HCT116 (cell line): ENCODE measurements around the gene LEPR. TPM values are rescaled to one million over a fixed set of nuclear protein-coding genes. Genes with fewer than 3 reads are reported as not detected.
"Not testable (repeated sequence)": the region's sequence is repeated elsewhere in the genome, so short reads cannot be mapped to it uniquely, and the experiment has no call there.

ENCODE experiments used
- ATAC-seq: fragments of 200-7000 bp; cut with Tn5 transposase; 2 replicates; pipeline ENCODE4 v1.9.1; 2020; ENCODE audit warnings: mild to moderate bottlenecking, moderate library complexity
- BruUV-seq: library from RNA; stranded (reverse); fragments of 400-500 nt; replicated peaks from 2 replicates; lab custom pipeline; 2021; lab: Mats Ljungman, UMichigan
- CTCF ChIA-PET: fragments of 300-600 bp; sonication (Branson Sonifier 250); formaldehyde crosslinking; loops from one replicate; lab custom pipeline; 2021; ENCODE audit warnings: antibody characterized with exemption; lab: Charles Lee
- POLR2A ChIA-PET: fragments of 300-600, 350-600 bp; sonication (Branson Sonifier 250); formaldehyde crosslinking; loops from one replicate; lab custom pipeline; 2021; ENCODE audit warnings: antibody characterized with exemption; lab: Charles Lee
- RAD21 ChIA-PET, 2 experiments: fragments of 300-600 bp; sonication (Branson Sonifier 250); formaldehyde crosslinking; loops; one replicate each; lab custom pipeline; 2023; ENCODE audit warnings: low total read pairs in 2 of 2; ENCODE audit not compliant: uncharacterized antibody in 2 of 2, unreplicated experiment in 2 of 2, low non-redundant PET in 1 of 2; lab: Charles Lee
- DNase-seq: peaks from one replicate; pipeline ENCODE4 v3.0.0-alpha.2; 2010; ENCODE audit warnings: low read depth, low spot score
- H2AFZ ChIP-seq: fragments of 200-600 bp; shearing (Covaris generic), sonication (generic); 2 replicates; pipeline ENCODE4 v1.6.1; 2017; ENCODE audit warnings: low read depth, mixed run types, mixed read lengths, antibody characterized with exemption, low read length; ENCODE audit not compliant: poor library complexity, severe bottlenecking
- H3K27ac ChIP-seq: 2 replicates; pipeline ENCODE4 v1.5.1; 2012; ENCODE audit warnings: low read depth, low read length
- H3K27me3 ChIP-seq: fragments of 200-600 bp; sonication (generic); 2 replicates; pipeline ENCODE4 v1.6.1; 2016; ENCODE audit warnings: mixed run types, low read length, mixed read lengths; ENCODE audit not compliant: insufficient read depth
- H3K36me3 ChIP-seq, 2 experiments: fragments of 200-500 bp in 1 of 2; fragments of 200-600 bp in 1 of 2; sonication (Bioruptor generic) in 1 of 2; sonication (generic) in 1 of 2; 2 replicates each; pipeline versions ENCODE4 v1.5.1 to v1.6.1; 2014 to 2016; ENCODE audit warnings: low read length in 2 of 2, inconsistent platforms in 1 of 2, mixed read lengths in 1 of 2, mixed run types in 1 of 2; ENCODE audit not compliant: insufficient read depth in 2 of 2, control insufficient read depth in 1 of 2
- H3K4me1 ChIP-seq, 2 experiments: fragments of 200-600 bp in 1 of 2; sonication (generic) in 1 of 2; 2 replicates each; pipeline versions ENCODE4 v1.5.1 to v1.6.1; 2012 to 2017; ENCODE audit warnings: low read length in 2 of 2, inconsistent platforms in 1 of 2, mild to moderate bottlenecking in 1 of 2, mixed read lengths in 1 of 2, mixed run types in 1 of 2, moderate library complexity in 1 of 2; ENCODE audit not compliant: insufficient read depth in 2 of 2, control insufficient read depth in 1 of 2
- H3K4me2 ChIP-seq: fragments of 200-600 bp; sonication (generic); 2 replicates; pipeline ENCODE4 v1.6.1; 2017; ENCODE audit warnings: mixed run types, low read length, mixed read lengths
- H3K4me3 ChIP-seq, 2 experiments: fragments of 200-600 bp in 1 of 2; sonication (generic) in 1 of 2; replicated peaks in 1 of 2; 2 replicates each; pipeline ENCODE4 v1.5.1; 2011 to 2016; ENCODE audit warnings: low read length in 2 of 2, control low read depth in 1 of 2, low read depth in 1 of 2, mild to moderate bottlenecking in 1 of 2, mixed read lengths in 1 of 2, mixed run types in 1 of 2
- H3K79me2 ChIP-seq: fragments of 200-600 bp; sonication (generic); 2 replicates; pipeline ENCODE4 v1.6.1; 2017; ENCODE audit warnings: mild to moderate bottlenecking, mixed run types, low read length, moderate library complexity, mixed read lengths; ENCODE audit not compliant: insufficient read depth
- H3K9ac ChIP-seq: fragments of 200-600 bp; sonication (generic); 2 replicates; pipeline ENCODE4 v1.6.1; 2016; ENCODE audit warnings: low read length, mixed read lengths
- H3K9me2 ChIP-seq: fragments of 200-600 bp; sonication (generic), shearing (Covaris generic); 2 replicates; pipeline ENCODE4 v1.6.1; 2017; ENCODE audit warnings: mixed run types, mild to moderate bottlenecking, moderate library complexity; ENCODE audit not compliant: insufficient read depth
- H3K9me3 ChIP-seq, 2 experiments: fragments of 200-500 bp in 1 of 2; fragments of 200-600 bp in 1 of 2; sonication (Bioruptor generic) in 1 of 2; sonication (generic) in 1 of 2; 2 replicates each; pipeline ENCODE4 v1.6.1; 2014 to 2017; ENCODE audit warnings: low read length in 2 of 2, mixed read lengths in 2 of 2, inconsistent platforms in 1 of 2, low read depth in 1 of 2, mild to moderate bottlenecking in 1 of 2, mixed run types in 1 of 2, moderate library complexity in 1 of 2; ENCODE audit not compliant: control insufficient read depth in 1 of 2, insufficient read depth in 1 of 2
- H4K20me1 ChIP-seq: fragments of 200-600 bp; sonication (generic), shearing (Covaris generic); 2 replicates; pipeline ENCODE4 v1.6.1; 2017; ENCODE audit warnings: mixed run types, mild to moderate bottlenecking, moderate library complexity; ENCODE audit not compliant: insufficient read depth
- CBX3 ChIP-seq: IDR thresholded peaks from 2 replicates; pipeline ENCODE4 v1.6.1; 2012; ENCODE audit warnings: low read depth
- CEBPB ChIP-seq: IDR thresholded peaks from 2 replicates; pipeline ENCODE4 v1.6.1; 2012; ENCODE audit warnings: low read depth
- EGR1 ChIP-seq: IDR thresholded peaks from 2 replicates; pipeline ENCODE4 v1.6.1; 2012; ENCODE audit warnings: low read depth
- ELF1 ChIP-seq: IDR thresholded peaks from 2 replicates; pipeline ENCODE4 v1.6.1; 2012; ENCODE audit warnings: low read depth, borderline replicate concordance
- EZH2 ChIP-seq: fragments of 200-600 bp; sonication (generic); IDR thresholded peaks from 2 replicates; pipeline ENCODE4 v1.6.1; 2017; ENCODE audit warnings: antibody characterized with exemption, mixed run types
- JUND ChIP-seq: IDR thresholded peaks from 2 replicates; pipeline ENCODE4 v1.6.1; 2012
- MAX ChIP-seq: IDR thresholded peaks from 2 replicates; pipeline ENCODE4 v1.6.1; 2012
- POLR2A ChIP-seq: IDR thresholded peaks from 2 replicates; pipeline ENCODE4 v1.7.0; 2011; ENCODE audit warnings: borderline replicate concordance; ENCODE audit not compliant: insufficient read depth, insufficient read length; ENCODE audit errors: extremely low read depth
- RAD21 ChIP-seq: IDR thresholded peaks from 2 replicates; pipeline ENCODE4 v1.6.1; 2012; ENCODE audit warnings: low read depth, mild to moderate bottlenecking
- SIN3A ChIP-seq: IDR thresholded peaks from 2 replicates; pipeline ENCODE4 v1.6.1; 2012; ENCODE audit warnings: low read depth
- ZBTB33 ChIP-seq: IDR thresholded peaks from 2 replicates; pipeline ENCODE4 v1.6.1; 2011; ENCODE audit warnings: mild to moderate bottlenecking, low read length, moderate library complexity; ENCODE audit not compliant: insufficient replicate concordance; ENCODE audit errors: extremely low read depth
- ZFX ChIP-seq: fragments of 450-650 bp; IDR thresholded peaks from 2 replicates; pipeline ENCODE4 v1.6.1; 2017
- ZNF274 ChIP-seq: fragments of 200-500 bp; sonication (Bioruptor generic); IDR thresholded peaks from 2 replicates; pipeline ENCODE4 v1.6.1; 2014; ENCODE audit warnings: mild to moderate bottlenecking, low read depth, low read length, inconsistent platforms
- intact Hi-C: fragments of 100-400 bp; cut with micrococcal nuclease; formaldehyde crosslinking; loops from 2 replicates; pipeline ENCODE4 v1.10.0; 2022
- total RNA-seq: library from RNA; stranded (reverse); gene quantifications from one replicate; pipeline ENCODE4 v1.2.1, GENCODE V29; 2021; ENCODE audit not compliant: unreplicated experiment
- TF ChIP-seq, protein P1 (sequence below), 3 experiments: fragments of 200-600 bp in 1 of 3; sonication (generic) in 1 of 3; IDR thresholded peaks in 2 of 3; conservative IDR thresholded peaks in 1 of 3; 2 replicates each; pipeline ENCODE4 v1.5.1; 2012 to 2017; ENCODE audit warnings: low read depth in 2 of 3, low read length in 2 of 3, antibody characterized with exemption in 1 of 3, borderline replicate concordance in 1 of 3, control low read depth in 1 of 3, mild to moderate bottlenecking in 1 of 3, mixed read lengths in 1 of 3, mixed run types in 1 of 3, moderate library complexity in 1 of 3; ENCODE audit not compliant: insufficient read depth in 1 of 3

Gene LEPR
- total RNA-seq, 1 experiment from 2014 or later = 6.0 TPM

DNA sequence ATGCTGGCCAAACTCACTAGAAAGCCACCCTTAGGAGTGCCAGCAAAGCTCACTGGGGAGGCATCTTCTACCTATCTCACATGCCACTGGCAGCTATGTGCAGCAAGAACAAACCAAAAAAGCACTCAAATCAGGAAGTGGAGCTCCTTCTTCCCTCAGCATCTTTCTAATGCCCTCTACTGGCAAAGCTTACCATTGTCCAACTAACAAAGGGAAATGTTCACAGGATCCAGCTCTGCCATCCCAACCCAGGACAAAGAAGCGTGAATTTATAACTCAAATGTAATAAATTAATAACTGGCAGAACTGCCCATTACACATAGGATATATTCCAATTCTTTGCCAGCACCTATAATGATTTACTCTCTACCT lies 38.9 kb downstream of the LEPR start:
- Histone ChIP-seq H4K20me1 (no peaks in the 10 kb centered on the region), H3K4me1 (peaks cover 0 to 4% of the 10 kb centered on the region in 2 experiments; a peak in 1 of 4 replicates), H3K4me3 (no peak overlapping the region), H3K79me2 (no peaks in the 10 kb centered on the region), H3K27ac (no peak overlapping the region), H3K9me2 (no peaks in the 10 kb centered on the region), H3K4me2 (no peak overlapping the region), H3K9me3 (no peaks in the 10 kb centered on the region), H3K36me3 (no peaks in the 10 kb centered on the region), H2AFZ (no peak overlapping the region), H3K9ac (no peak overlapping the region), H3K27me3 (no peaks in the 10 kb centered on the region)
- DNase-seq (peak; percentile 4), ATAC-seq (peak; percentile 83)
- CTCF ChIA-PET = interaction anchor here (0.7 to 3.2 kb wide), 18 partner anchors 8 to 244 kb away, joined by 3 to 28 read pairs (median 4); partner anchors contain the start of genes LEPR and LEPROT
- POLR2A ChIA-PET = interaction anchor here (0.7 kb wide), 1 partner anchor 119 kb away, joined by 3 read pairs; no protein-coding TSS in a partner anchor
- no TSS peak for BruUV-seq
- RAD21 ChIA-PET = no interaction called here
- TF ChIP-seq JUND (no peak), MAX (no peak), EGR1 (no peak), ZNF274 (no peak), CEBPB (no peak), ZBTB33 (no peak), ELF1 (0 out of 2 replicates have a peak, but pooled peaks have one; percentile 29), ZFX (no peak), EZH2 (no peak), SIN3A (no peak), POLR2A (no peak), RAD21 (peak; percentile 60), CBX3 (no peak)
- TF ChIP-seq, protein P1, sequence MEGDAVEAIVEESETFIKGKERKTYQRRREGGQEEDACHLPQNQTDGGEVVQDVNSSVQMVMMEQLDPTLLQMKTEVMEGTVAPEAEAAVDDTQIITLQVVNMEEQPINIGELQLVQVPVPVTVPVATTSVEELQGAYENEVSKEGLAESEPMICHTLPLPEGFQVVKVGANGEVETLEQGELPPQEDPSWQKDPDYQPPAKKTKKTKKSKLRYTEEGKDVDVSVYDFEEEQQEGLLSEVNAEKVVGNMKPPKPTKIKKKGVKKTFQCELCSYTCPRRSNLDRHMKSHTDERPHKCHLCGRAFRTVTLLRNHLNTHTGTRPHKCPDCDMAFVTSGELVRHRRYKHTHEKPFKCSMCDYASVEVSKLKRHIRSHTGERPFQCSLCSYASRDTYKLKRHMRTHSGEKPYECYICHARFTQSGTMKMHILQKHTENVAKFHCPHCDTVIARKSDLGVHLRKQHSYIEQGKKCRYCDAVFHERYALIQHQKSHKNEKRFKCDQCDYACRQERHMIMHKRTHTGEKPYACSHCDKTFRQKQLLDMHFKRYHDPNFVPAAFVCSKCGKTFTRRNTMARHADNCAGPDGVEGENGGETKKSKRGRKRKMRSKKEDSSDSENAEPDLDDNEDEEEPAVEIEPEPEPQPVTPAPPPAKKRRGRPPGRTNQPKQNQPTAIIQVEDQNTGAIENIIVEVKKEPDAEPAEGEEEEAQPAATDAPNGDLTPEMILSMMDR (IDR thresholded peaks at IDR 0.05 in 2 of 3, conservative IDR thresholded peaks at IDR 0.05 in 1 of 3; ENCODE audit: borderline replicate concordance in 1 of 3, insufficient read depth in 1 of 3, low read depth in 2 of 3, low read length in 2 of 3) = peak; percentile 45 to 67 (median 64); a peak in 5 of 6 replicates
- intact Hi-C loops = no loop called here

DNA sequence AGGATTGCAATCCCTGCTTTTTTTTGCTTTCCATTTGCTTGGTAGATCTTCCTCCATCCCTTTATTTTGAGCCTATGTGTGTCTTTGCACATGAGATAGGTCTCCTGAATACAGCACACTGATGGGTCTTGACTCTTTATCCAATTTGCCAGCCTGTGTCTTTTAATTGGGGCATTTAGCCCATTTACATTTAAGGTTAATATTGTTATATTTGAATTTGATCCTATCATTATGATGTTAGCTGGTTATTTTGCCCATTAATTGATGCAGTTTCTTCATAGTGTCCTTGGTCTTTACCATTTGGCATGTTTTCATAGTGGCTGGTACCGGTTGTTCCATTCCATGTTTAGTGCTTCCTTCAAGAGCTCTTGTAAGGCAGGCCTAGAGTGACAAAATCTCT lies 45.4 kb downstream of the LEPR start:
- H3K9ac ChIP-seq, RAD21 ChIA-PET, H3K4me2 ChIP-seq, H4K20me1 ChIP-seq, H3K27ac ChIP-seq, H3K9me2 ChIP-seq, BruUV-seq, intact Hi-C loops, H3K9me3 ChIP-seq, H3K79me2 ChIP-seq, CTCF ChIA-PET, POLR2A ChIA-PET, ATAC-seq, H2AFZ ChIP-seq, H3K36me3 ChIP-seq, DNase-seq, H3K4me3 ChIP-seq, H3K27me3 ChIP-seq, H3K4me1 ChIP-seq: not testable (repeated sequence)
